HL-60 (cell line): ENCODE measurements around the gene CSHL1.

ENCODE experiments used
- DNase-seq, 2 experiments: peaks; one replicate each; pipeline ENCODE4 v3.0.0-alpha.2; 2010 to 2020; ENCODE audit warnings: low read depth in 1 of 2, low spot score in 1 of 2
- H3K27ac ChIP-seq: fragments of 250-450 bp; sonication (Bioruptor Pico); replicated peaks from 2 replicates; pipeline ENCODE4 v1.5.1; 2020; ENCODE audit warnings: mild to moderate bottlenecking, moderate library complexity
- H3K27me3 ChIP-seq: fragments of 250-450 bp; sonication (Bioruptor Pico); 2 replicates; pipeline ENCODE4 v1.5.1; 2021; ENCODE audit warnings: mild to moderate bottlenecking, moderate library complexity; ENCODE audit not compliant: insufficient read depth, poor library complexity, severe bottlenecking
- H3K4me3 ChIP-seq: replicated peaks from 2 replicates; pipeline ENCODE4 v1.5.1; 2011; ENCODE audit warnings: mild to moderate bottlenecking, control low read depth, low read length; ENCODE audit not compliant: insufficient read depth
- GABPA ChIP-seq: IDR thresholded peaks from 2 replicates; pipeline ENCODE4 v1.6.1; 2012; ENCODE audit warnings: low read depth
- POLR2AphosphoS5 ChIP-seq: IDR thresholded peaks from 2 replicates; pipeline ENCODE4 v1.6.1; 2012; ENCODE audit warnings: low read depth
- SPI1 ChIP-seq: IDR thresholded peaks from 2 replicates; pipeline ENCODE4 v1.6.1; 2012; ENCODE audit warnings: low read depth, mild to moderate bottlenecking, borderline replicate concordance
- TF ChIP-seq, protein P1 (sequence below): IDR thresholded peaks from 2 replicates; pipeline ENCODE4 v1.6.1; 2012; ENCODE audit warnings: low read depth; ENCODE audit not compliant: insufficient replicate concordance
- TF ChIP-seq, protein P2 (sequence below): IDR thresholded peaks from one replicate; pipeline ENCODE4 v1.5.1; 2011; ENCODE audit warnings: low read length, control low read depth, inconsistent platforms; ENCODE audit not compliant: insufficient read depth

The CSHL1 gene

DNA sequence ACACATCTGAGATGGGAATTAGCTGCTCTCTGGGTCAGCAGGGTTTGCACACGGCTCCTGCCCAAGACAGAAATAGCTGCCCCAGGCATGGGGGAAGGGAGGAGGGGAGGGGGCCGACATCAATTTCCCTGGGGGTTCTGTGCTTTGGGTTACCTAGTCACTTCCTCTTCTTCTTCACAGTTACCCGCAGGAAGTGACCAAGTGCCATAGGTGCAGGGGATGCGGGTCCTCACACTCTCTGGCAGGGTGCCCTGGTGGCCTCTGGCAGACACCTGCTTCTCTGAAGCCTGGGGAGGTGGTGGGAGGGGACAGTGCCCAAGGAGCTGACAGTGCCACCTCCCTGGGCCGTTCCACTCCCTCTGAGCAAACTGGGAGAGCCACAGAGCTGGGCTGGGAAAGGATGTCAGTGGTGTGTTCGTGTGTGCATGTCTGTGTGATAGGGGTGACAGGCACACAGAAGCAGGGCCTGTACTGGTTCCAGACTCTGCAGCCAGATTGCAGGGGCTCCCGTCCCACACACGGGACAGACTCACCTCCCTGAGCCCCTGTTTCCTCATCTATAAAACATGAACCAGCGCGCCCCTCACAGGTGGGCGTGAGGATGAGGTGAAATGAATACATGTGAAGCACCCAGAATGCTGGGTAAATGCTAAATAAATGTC is 43.5 kb upstream of the CSHL1 start:
- no peak overlapping the region for H3K4me3 ChIP-seq
- no peaks in the 10 kb centered on the region for H3K27me3 ChIP-seq
- H3K27ac ChIP-seq: no peak overlapping the region
- peak; percentile 78; the same call in 1 of the 2 replicates for TF ChIP-seq SPI1
- no peak for TF ChIP-seq GABPA
- peak; percentile 41 to 56 for DNase-seq

DNA sequence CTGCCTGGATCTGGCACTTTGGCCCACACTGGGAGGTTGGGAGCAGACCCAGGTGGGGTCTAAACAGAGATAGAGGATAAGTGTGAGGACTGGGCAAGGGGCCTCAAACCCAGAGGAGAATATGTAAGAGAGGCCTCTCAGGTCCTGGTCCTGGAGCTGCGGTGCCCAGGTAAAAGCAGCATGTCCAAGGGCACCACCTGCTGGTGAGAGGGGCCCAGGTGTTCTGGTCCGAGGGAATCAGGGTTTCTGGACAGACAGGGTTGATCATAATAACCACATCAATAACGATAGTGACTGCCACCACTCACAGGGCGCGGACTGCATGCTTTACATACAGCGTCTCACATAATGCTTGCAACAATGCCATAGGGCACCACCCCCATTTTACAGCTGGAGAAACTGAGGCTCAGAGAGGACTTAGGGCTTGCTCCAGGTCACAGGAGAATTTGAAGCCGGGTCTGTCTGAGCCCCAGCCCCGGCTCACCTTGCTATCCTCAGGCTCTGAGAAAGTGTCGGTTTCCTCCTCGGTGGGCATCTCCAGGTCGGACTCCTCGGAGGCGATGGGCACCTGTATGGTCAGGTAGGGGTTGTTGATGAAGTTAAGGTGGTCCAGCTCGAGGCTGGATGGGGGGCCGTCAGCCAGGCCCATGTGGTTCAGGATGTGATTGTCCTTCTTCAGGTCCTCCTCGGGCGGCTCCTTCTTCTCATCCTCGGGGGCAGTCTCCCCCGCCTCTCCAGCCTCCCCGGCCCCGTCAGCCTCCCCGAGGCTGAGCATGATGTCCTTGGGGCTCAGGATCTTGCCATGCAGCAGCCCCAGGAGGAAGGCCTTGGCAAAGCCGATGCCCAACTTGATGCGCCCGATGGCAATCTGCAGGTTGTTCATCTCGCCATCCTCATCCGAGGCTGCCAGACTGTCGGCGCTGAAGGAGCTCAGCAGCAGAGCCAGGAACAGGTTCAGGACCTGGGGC is 40.2 kb upstream of the CSHL1 start:
- DNase-seq: peak in 1 of 2 experiments; percentile 4
- no peaks in the 10 kb centered on the region for H3K27me3 ChIP-seq
- no peak overlapping the region for H3K4me3 ChIP-seq
- no peak overlapping the region for H3K27ac ChIP-seq
- TF ChIP-seq POLR2AphosphoS5 (no peak), SPI1 (no peak), GABPA (no peak)
- TF ChIP-seq, protein P1, sequence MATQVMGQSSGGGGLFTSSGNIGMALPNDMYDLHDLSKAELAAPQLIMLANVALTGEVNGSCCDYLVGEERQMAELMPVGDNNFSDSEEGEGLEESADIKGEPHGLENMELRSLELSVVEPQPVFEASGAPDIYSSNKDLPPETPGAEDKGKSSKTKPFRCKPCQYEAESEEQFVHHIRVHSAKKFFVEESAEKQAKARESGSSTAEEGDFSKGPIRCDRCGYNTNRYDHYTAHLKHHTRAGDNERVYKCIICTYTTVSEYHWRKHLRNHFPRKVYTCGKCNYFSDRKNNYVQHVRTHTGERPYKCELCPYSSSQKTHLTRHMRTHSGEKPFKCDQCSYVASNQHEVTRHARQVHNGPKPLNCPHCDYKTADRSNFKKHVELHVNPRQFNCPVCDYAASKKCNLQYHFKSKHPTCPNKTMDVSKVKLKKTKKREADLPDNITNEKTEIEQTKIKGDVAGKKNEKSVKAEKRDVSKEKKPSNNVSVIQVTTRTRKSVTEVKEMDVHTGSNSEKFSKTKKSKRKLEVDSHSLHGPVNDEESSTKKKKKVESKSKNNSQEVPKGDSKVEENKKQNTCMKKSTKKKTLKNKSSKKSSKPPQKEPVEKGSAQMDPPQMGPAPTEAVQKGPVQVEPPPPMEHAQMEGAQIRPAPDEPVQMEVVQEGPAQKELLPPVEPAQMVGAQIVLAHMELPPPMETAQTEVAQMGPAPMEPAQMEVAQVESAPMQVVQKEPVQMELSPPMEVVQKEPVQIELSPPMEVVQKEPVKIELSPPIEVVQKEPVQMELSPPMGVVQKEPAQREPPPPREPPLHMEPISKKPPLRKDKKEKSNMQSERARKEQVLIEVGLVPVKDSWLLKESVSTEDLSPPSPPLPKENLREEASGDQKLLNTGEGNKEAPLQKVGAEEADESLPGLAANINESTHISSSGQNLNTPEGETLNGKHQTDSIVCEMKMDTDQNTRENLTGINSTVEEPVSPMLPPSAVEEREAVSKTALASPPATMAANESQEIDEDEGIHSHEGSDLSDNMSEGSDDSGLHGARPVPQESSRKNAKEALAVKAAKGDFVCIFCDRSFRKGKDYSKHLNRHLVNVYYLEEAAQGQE: no peak
- TF ChIP-seq, protein P2, sequence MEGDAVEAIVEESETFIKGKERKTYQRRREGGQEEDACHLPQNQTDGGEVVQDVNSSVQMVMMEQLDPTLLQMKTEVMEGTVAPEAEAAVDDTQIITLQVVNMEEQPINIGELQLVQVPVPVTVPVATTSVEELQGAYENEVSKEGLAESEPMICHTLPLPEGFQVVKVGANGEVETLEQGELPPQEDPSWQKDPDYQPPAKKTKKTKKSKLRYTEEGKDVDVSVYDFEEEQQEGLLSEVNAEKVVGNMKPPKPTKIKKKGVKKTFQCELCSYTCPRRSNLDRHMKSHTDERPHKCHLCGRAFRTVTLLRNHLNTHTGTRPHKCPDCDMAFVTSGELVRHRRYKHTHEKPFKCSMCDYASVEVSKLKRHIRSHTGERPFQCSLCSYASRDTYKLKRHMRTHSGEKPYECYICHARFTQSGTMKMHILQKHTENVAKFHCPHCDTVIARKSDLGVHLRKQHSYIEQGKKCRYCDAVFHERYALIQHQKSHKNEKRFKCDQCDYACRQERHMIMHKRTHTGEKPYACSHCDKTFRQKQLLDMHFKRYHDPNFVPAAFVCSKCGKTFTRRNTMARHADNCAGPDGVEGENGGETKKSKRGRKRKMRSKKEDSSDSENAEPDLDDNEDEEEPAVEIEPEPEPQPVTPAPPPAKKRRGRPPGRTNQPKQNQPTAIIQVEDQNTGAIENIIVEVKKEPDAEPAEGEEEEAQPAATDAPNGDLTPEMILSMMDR: no peak

DNA sequence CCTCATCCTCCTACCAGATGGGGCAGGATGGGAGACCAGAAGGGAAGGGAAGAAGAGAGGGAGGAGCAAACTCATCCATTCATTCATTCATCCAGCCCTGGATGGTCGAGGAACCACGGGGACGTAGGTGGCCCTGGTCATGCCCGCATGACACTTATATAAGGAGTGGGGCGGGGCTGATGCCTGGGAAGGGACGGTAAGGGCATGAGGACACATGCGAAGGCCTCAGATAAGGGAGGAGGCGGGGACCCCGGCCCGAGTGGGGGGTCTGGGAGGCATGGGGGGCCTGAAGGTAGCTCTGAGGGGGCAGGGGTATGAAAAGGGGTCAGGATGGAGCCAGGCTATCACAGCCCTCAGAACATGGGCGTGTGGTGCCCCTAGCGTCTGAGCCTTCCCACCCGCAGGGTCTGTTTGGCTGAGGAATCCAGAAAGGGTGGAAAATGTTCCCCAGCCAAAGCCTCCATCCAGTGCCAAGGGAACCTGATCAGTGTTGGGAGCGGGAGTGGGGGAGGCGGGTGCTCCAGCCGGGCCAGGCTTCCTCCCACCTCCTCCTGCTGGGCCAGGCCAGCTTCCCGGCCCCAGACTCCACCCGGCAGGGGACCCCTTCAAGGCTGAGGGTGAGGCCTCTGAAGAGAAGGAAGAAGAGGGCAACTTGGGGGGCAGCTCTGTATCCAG is 38.7 kb upstream of the CSHL1 start:
- no peak overlapping the region for H3K4me3 ChIP-seq
- no peak overlapping the region for H3K27ac ChIP-seq
- H3K27me3 ChIP-seq: no peaks in the 10 kb centered on the region
- TF ChIP-seq, protein P1: no peak
- TF ChIP-seq, protein P2: no peak
- TF ChIP-seq POLR2AphosphoS5 (no peak), SPI1 (no peak), GABPA (no peak)
- DNase-seq: no peak

DNA sequence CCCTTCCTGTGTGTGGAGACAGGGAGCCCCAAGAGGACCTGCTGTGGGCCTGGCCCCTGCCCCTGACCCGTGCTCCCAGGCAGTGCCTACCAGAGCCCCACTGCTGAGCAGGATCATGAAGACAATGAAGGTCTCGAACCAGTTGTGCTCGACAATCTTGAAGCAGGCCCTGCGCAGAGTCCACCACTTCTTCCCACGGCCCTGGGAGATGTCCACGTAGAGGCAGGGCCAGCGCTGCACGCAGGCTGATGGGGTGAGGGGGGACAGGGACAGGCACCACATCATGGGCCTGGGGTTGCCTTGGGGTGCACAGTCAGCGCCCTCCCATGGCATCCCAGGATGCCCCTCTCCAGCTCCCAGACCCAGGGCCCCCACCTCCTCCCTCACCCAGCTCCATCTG is 37.5 kb upstream of the CSHL1 start:
- H3K27me3 ChIP-seq: no peaks in the 10 kb centered on the region
- DNase-seq: no peak
- TF ChIP-seq, protein P1: no peak
- TF ChIP-seq GABPA (no peak), POLR2AphosphoS5 (no peak), SPI1 (no peak)
- TF ChIP-seq, protein P2: no peak
- no peak overlapping the region for H3K27ac ChIP-seq
- H3K4me3 ChIP-seq: no peak overlapping the region
